Measurements from ENCODE around the gene PCDHA1. TPM values are rescaled to one million over a fixed set of nuclear protein-coding genes. Genes with fewer than 3 reads are reported as not detected.
A peak's percentile ranks its signal among the peaks of the same experiment; 100 is the strongest.

Gene PCDHA1
- polyA plus RNA-seq, 4 donors, result 0.03 to 0.06 TPM; not detected in 2

DNA sequence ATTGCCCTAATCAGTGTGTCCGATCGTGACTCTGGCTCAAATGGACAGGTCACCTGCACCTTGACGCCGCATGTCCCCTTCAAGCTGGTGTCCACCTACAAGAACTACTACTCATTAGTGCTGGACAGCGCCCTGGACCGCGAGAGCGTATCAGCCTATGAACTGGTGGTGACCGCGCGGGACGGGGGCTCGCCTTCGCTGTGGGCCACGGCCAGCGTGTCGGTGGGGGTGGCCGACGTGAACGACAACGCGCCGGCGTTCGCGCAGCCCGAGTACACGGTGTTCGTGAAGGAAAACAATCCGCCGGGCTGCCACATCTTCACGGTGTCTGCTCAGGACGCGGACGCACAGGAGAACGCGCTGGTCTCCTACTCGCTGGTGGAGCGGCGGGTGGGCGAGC is 97.4 kb downstream of the PCDHA1 start:
- DNase-seq (ENCODE audit: low read depth in 4 of 4, low spot score in 3 of 4), result no peak

DNA sequence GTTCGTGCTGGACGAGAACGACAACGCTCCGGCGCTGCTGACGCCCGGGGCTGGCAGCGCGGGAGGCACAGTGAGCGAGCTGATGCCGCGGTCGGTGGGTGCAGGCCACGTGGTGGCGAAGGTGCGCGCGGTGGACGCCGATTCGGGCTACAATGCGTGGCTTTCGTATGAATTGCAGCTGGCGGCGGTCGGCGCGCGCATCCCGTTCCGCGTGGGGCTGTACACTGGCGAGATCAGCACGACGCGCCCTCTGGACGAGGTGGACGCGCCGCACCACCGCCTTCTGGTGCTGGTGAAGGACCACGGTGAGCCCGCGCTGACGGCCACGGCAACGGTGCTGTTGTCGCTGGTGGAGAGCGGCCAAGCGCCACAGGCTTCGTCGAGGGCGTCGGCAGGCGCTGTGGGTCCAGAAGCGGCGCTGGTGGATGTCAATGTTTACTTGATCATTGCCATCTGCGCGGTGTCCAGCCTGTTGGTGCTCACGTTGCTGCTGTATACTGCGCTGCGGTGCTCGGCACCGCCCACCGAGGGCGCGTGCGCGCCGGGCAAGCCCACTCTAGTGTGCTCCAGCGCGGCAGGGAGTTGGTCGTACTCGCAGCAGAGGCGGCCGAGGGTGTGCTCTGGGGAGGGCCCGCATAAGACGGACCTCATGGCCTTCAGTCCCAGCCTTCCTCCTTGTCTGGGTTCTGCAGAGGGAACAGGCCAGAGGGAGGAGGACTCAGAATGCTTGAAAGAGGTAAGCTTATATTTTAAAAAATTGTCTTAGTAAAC is 98.2 kb downstream of the PCDHA1 start:
- no peak for DNase-seq (ENCODE audit: low read depth in 4 of 4, low spot score in 3 of 4)

- DNase-seq (ENCODE audit: low read depth in 4 of 4, low spot score in 3 of 4), result no peak
Measured at GRCh38 chr5:140916325-140916724, 130.4 kb downstream of the PCDHA1 start.

DNA sequence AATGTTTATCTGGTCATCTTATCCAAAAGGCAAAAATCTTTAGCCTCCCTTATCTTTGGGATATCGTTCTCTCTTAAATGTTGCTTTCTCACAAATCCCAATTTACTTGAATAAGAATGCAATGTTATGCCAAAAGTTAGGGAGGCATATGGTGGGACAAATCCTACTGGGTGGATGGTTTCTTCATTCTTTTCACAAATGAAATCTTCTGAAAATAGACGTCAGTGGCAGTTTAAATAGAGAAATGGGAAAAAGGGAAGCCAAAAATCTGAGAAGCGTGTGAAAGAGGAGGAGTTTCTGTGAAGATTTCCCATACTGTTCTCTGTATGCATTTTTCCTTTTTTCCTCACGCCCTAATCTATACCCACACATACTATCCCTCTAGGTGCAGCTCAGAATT is 137.7 kb downstream of the PCDHA1 start:
- no peak for DNase-seq (ENCODE audit: low read depth in 4 of 4, low spot score in 3 of 4)

DNA sequence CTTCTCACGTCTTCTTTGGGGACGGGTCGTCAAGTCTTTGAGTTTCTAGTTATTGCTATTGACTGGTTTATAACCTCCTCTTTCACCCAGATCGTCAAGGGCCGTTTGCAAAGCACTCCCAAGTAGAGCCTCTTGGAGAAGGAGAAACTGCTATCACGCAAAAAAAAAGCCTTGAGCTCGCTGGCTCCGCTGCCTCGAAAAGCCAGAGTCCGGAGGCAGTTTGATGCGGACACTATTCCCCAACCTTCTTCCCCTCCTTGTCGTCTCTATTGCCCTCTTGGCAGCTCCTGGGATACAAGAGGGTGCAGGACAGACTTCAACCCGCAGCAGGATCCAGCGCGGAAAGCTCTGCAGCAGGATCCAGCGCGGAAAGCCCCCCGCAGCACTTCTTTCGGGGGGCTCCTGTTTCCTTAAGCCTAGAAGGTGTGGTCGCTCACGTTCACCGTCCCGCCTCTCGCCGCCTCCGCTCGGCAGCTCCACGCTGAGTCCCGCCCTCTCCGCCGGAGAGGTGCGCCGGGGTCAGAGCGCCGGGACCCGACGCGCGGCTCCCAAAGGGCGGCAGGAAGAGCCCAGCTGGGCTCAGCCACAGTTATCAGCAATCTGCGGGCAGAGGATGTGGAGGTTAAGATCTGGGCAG is 140.0 kb downstream of the PCDHA1 start, which contains the start of gene PCDHAC1:
TSS of gene PCDHAC1 (plus strand) at position 494 of the 637 bp plus-strand sequence. CDS start 594 bp downstream, outside the sequence.
- no peak for DNase-seq (ENCODE audit: low read depth in 4 of 4, low spot score in 3 of 4)

DNA sequence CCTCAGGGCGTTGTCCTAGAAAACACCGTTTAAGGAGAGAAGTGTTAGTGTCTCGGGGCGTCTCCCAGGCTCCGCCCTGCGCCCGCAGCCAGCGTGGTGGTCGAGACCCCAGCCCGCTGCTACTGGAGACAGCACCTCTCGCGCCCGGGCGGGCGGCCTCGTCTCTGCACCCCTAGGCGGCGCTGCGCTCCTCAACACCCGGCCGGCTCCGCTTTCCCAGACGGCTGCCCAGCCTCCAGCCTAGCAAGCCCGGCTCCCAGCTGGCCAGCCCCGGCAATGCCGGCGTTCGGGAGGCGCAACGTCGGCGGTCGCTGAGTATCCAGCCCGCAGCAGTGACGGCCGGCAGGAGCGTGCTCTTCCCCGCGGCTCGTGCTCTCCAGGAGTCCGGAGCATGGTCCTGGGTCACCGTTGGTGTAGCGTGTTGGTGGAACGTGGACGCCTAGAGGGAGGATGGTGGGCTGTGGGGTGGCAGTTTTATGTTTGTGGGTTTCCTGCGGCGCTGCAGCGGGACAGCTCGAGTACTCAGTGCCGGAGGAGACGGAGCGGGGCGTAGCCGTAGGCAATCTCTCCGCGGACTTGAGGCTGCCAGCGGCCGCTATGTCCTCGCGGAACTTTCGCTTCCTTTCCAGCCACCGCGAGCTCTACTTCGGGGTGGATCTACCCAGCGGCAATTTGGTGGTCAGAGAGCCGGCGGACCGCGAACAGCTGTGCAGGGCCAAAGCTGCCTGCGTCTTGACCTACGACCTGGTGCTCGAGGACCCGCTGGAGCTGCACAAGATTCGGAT is 140.7 kb downstream of the PCDHA1 start:
- DNase-seq (ENCODE audit: low read depth in 4 of 4, low spot score in 3 of 4), result peak in 3 of 4 donors; percentile 21 to 51 (median 41)

DNA sequence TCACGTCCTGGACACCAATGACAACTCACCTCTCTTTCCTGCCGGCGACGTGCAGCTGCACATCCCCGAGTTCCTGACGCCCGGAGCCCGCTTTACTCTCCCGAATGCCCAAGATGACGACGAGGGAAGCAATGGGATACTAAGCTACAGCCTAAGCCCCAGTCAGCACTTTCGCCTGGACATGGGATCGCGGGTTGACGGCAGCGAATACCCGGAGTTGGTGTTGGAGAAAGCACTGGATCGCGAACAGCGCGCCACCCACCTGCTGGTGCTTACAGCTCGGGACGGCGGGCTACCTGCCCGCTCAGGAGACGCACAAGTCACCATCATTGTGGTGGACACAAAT is 141.3 kb downstream of the PCDHA1 start:
- no peak for DNase-seq (ENCODE audit: low read depth in 4 of 4, low spot score in 3 of 4)

DNA sequence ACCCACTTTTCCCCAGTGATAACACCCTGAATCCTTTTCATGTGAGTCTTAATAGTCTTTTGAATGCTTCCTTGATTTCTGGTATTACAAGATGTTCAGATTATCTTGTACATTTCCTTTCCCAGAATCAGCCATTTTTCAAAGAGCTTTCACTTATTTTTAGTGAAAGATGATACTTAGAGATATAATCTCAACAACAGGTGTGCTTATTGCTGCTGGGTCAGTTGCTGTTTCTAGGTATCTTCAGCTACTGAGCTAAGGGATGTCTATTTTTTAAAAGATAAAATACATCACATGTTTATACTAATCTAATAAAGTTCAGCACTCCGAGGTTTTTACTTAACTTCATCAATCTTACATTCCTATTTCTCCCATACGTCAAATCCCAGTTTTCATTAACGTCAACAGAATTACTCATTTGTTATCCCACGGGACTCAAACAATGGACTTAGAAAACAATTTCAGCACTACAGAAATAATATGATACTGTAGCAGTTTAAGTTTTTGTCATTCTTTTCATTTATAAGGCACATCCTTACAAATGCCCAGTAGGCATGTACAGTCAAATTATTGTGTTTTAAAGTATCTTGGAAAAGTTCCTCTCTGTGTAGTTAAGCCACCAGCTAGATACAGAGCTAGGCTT is 149.1 kb downstream of the PCDHA1 start:
- no peak for DNase-seq (ENCODE audit: low read depth in 4 of 4, low spot score in 3 of 4)

- DNase-seq (ENCODE audit: low read depth in 4 of 4, low spot score in 3 of 4), result no peak
Measured at GRCh38 chr5:140946578-140946977, 160.6 kb downstream of the PCDHA1 start.

- no peak for DNase-seq (ENCODE audit: low read depth in 4 of 4, low spot score in 3 of 4)
Measured at GRCh38 chr5:140951636-140952035, 165.7 kb downstream of the PCDHA1 start.

DNA sequence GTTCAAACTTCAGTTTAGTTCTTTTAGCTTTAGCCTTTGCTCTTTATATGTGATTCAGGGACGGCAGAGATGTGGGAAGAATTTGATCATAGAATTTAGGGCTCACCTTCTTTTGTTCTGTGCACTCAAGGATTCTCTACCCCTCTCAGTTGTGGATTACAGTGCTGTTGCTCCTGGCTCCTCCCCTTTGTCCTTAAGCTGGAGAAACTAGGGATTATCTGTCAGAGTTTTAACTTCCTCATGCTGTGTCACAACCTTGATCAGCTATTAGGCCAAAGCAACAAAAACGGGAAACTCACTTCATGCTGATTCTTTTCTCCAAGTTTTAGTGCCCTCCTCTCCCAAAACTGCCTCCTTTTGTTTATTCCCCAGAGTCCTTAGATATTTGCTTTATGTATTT is 167.3 kb downstream of the PCDHA1 start:
- DNase-seq (ENCODE audit: low read depth in 4 of 4, low spot score in 3 of 4), result no peak

GRCh38 chr5:140962190-140962589 is 176.2 kb downstream of the PCDHA1 start:
- DNase-seq (ENCODE audit: low read depth in 4 of 4, low spot score in 3 of 4), result no peak

DNA sequence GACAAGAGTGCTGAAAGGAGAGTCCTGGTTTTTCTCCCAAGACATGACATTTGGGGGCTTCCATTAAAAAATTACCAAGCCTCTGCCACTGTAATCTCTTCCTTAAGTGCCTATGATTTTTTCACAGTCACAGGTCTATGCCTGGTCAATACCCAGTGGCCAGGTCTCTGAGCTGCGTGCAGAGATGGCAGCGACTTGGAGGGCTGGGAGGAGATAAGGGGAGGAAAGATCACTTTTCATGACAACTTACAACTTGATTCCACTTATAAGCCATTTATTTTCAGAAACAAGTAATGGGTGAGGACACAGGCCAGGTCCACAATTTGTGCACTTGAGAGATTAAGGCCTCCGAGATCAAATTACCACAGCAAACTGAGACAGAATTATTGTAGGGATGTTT is 178.4 kb downstream of the PCDHA1 start:
- DNase-seq (ENCODE audit: low read depth in 4 of 4, low spot score in 3 of 4), result no peak

- DNase-seq (ENCODE audit: low read depth in 4 of 4, low spot score in 3 of 4), result no peak
Measured at GRCh38 chr5:140965905-140966292, 180.0 kb downstream of the PCDHA1 start.

- DNase-seq (ENCODE audit: low read depth in 4 of 4, low spot score in 3 of 4), result peak in 3 of 4 donors; percentile 18 to 37 (median 35)
Measured at GRCh38 chr5:140966293-140967225, 180.6 kb downstream of the PCDHA1 start, which contains the start of gene PCDHAC2. PCDHAC2 (plus strand) TSS chr5:140966476; CDS start chr5:140966767, 291 bp downstream.

- DNase-seq (ENCODE audit: low read depth in 4 of 4, low spot score in 3 of 4), result no peak
Measured at GRCh38 chr5:140967226-140967893, 181.4 kb downstream of the PCDHA1 start.

DNA sequence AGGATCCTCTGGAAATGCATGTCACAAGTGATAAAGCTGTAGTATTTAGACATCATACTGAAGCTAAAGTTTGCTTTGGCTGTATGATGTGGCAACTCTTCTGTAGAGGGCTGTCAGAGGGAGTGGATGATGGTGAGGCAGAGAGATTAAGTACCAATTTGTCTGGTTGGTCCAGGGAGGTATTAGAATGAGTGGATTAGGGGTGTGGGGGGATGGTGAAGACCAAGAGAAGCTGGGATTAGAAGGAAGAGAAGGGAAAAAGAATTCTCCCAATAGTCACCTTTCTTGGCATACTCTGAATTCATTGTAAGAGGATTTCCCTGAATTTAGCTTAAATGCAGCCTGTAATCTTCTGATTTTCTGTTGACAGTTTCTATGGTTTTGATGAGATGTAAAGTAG is 183.9 kb downstream of the PCDHA1 start:
- DNase-seq (ENCODE audit: low read depth in 4 of 4, low spot score in 3 of 4), result no peak

GRCh38 chr5:140973550-140973949 is 187.6 kb downstream of the PCDHA1 start:
- no peak for DNase-seq (ENCODE audit: low read depth in 4 of 4, low spot score in 3 of 4)

- DNase-seq (ENCODE audit: low read depth in 4 of 4, low spot score in 3 of 4), result no peak
Measured at GRCh38 chr5:140977003-140977402, 191.1 kb downstream of the PCDHA1 start.

Data from left renal pelvis (tissue), 4 donors.